GM18505 (cell line): ENCODE measurements around the gene MSI1.

ENCODE experiments used
- ATAC-seq: cut with Tn5 transposase; IDR thresholded peaks from one replicate; pipeline ENCODE4 v1.9.1; 2021; ENCODE audit not compliant: unreplicated experiment
- POLR2A ChIP-seq: IDR thresholded peaks from 4 replicates; pipeline ENCODE4 v1.6.1; 2011; ENCODE audit warnings: borderline replicate concordance; ENCODE audit not compliant: insufficient read depth, insufficient read length; ENCODE audit errors: extremely low read depth

MSI1 gene

DNA sequence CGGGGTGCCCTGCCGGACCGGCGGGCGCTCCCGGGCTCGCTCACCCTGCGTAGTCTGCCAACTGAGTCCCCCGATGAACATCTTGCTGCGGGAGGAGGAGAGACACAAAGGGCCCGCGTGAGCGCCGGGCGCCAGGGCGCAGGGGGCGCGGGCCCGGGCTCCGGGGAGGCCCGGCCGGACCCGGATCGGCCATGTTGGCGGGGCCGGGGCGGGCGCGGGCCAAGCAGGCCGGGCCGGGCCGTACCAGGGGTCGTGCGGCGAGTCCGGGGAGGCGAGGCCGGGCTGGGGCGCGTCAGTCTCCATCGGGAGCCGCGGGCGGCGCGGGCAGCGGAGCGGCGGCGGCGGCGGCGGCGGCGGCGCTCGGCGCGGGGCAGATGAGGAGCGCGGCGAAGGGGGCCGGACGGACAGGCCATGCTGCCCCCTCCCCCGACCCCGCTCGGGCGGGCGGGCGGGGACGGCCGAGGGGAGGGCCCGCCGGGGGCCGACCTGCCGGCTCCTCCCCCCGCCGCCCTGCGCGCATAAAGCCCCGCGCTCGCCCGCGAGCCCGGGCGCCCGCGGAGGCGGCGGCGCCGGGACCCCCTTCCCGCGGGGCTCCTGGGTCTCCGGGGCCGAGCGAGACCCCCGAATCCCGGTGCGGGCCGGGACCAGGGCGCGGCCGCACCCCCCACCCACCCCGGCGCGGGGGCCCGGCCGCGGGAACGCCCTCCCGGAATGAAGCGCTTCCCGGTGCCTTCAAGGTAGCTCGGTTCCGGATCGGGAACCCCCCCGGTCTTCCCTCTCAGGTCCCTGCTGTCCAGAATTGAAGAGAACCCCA lies at the start of gene MSI1:
Gene MSI1, minus strand, starts transcription at position 376 of the 814 bp plus-strand sequence. Its CDS starts 73 bp downstream, at position 303.
- no peak for TF ChIP-seq POLR2A
- ATAC-seq = no peak

DNA sequence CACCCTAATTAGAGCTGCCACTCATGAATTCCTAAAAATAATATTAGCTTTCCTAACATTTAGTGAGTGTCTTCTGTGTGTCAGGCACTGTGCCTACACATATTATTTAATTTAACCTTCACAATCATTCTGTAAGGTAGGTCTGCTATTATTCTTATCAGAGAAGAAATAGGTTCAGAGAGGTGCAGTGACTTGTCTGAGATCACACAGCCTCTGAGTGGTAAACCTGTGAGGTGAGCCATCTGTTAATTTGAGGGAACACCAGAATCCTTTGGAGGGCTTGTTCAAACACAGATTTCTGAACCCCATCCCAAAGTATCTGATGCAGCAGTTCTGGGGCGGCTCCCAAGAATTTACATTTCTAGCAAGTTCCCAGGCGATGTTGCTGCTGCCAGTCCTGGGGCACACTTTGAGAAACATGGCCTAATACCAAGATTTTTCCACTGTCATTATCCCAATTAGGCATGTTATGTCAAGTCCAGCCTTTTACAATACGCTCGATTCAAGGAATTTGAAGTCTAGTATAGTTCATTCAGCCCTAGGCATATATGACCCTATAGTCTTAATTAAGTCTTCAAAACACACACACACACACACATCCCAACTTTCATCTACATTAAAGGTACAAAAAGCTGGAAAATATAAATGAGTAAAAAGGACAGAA lies 49.1 kb upstream of the MSI1 start:
- ATAC-seq = no peak
- TF ChIP-seq POLR2A = no peak

DNA sequence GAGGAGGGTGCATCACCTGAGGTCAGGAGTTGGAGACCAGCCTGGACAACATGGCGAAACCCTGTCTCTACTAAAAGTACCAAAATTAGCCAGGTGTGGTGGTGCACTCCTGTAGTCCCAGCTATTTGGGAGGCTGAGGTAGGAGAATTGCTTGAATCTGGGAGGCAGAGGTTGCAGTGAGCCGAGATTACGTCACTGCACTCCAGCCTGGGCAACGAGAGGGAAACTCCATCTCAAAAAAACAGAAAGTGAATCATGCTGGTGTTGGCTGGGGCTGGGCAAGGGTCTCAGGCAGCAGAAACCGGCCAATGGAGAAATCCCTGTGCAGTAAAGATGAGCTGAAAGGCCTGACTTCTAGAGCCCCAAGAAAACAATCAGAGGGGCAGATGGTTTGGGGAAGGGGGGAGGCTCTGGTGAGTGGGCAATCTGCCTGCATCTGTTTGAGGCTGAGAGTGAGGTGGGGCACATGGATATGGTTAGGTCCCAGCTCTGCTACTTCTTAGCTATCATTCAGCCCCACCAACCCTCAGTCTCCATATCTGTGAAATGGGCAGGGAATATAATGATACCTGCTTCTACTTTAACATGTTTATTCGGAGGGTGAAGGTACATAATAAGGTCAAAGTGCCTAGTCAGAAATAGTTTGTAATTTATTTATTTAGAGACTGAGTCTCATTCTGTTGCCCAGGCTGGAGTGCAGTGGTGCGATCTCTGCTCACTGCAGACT lies 47.7 kb upstream of the MSI1 start:
- TF ChIP-seq POLR2A = no peak
- no peak for ATAC-seq

DNA sequence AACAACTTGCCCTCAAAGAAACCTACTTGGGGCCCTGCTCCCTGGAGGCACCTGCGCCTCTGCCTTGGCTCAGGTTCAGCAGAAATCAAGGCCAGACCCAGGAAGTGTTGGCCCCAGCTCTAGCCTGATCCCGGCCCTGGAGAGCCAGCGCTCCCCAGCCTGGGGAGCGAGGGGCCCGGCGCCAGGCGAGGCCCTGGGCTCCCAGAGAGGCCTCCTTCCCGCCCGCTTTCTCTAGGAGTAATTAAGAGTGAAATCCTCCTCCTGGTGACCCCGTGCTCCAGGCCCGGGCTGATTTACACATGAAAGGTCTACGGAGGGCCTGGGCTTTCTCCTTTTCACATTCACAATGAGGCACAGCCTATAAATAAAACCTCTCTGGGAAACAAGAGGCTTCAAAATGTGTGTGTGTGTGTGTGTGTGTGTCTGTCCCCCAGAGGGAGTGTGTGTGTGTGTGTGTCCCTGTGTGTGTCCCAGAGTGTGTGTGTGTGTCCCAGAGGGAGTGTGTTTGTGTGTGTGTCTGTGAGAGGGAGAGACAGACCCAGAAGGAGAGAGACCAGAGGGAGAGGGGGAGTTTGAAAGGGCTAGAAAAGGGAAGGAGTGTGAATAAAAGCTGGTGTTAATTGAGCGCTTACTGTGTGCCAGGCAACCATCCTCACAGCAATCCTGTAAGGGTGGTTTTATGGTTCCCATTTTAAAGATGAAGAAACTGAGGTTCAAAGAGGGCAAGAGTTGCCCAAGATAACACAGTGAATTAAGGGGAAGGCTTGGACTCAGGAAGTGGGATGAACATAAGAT lies 45.1 kb upstream of the MSI1 start:
- no peak for ATAC-seq
- no peak for TF ChIP-seq POLR2A

DNA sequence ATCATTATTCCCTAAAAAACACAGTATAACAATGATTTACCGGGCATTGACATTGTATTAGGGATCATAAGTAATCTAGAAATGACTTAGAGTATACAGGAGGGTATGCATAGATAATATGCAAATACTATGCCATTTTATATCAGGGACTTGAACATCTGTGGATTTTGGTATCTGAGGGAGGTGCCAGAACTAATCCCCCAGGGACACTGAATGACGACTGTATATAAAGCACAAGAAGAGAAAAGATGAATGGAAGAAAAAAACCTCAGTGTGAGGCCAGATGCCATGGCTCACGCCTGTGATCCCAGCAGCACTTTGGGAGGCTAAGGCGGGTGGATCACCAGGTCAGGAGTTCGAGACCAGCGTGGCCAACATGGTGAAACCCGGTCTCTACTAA lies 43.5 kb upstream of the MSI1 start:
- no peak for TF ChIP-seq POLR2A
- ATAC-seq = no peak

DNA sequence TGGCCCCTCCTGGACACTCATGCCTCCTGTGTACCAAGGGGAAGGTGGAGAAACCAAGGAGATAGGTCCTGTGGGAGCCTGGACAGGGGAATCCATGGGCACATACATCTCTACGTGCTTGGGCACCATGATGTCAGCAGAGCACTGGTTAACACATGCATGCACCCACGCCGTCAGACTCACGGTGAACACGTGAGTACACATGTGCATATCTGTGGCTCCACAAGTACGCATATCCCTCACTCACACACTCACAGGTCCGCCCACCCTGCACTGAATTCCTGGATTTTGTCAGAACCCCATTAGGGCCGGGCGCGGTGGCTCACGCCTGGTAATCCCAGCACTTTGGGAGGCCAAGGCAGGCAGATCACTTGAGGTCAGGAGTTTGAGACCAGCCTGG lies 39.8 kb upstream of the MSI1 start:
- no peak for TF ChIP-seq POLR2A
- ATAC-seq = no peak

DNA sequence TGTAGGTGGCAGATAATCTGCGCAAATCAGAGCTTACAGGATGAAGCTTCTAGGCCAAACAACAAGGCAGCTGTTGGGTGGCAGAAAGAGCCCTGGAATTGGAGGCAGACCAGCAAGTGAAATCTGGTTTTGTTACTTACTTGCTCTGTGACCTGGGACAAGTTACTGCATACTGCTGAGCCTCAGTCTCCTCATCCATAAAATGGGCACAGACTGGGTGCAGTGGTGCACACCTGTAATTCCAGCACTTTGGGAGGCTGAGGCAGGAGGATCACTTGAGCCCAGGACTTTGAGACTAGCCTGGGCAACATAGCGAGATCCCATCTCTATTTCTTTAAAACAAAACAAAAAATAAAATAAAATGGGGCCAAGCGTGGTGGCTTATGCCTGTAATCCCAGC lies 37.6 kb upstream of the MSI1 start:
- TF ChIP-seq POLR2A = no peak
- ATAC-seq = no peak

DNA sequence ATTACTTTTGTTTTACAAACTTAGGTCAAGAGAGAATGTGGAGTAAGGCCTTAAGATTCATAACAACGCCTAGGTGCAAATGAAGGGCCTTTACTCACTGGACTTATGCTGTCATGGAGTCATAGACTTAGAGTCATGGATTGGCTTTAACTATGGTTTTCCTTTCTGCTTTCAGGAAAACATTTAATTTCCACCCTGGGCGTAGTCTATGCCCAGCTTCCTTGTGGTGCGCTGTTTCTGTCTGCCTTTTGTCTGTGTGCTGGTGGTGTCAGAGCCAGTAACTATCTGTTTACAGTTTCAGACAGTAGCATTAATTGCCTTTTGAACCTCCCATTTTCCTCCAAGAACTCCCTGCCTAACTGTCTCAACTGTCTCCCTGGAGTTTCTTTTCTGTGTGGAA lies 37.1 kb upstream of the MSI1 start:
- TF ChIP-seq POLR2A = no peak
- ATAC-seq = no peak

DNA sequence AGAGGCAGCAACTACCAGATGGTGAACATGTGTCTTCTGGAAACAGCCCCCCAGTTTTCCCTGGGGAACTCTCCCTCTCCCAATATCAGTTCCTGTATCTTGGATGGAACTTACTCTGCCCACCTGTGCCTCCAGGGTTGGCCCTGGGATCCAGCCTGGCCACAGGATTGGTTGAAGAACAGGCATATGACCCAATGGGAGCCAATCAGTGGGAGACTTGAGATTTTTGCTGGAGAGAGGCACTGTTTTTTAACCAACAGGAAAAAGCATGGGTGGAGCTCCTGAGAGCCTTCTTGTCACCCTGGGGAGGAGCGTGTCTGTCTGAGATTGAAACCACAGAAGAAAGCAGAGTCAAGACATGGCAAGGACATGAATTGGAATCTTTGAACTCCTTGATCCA lies 35.3 kb upstream of the MSI1 start:
- ATAC-seq = no peak
- no peak for TF ChIP-seq POLR2A

DNA sequence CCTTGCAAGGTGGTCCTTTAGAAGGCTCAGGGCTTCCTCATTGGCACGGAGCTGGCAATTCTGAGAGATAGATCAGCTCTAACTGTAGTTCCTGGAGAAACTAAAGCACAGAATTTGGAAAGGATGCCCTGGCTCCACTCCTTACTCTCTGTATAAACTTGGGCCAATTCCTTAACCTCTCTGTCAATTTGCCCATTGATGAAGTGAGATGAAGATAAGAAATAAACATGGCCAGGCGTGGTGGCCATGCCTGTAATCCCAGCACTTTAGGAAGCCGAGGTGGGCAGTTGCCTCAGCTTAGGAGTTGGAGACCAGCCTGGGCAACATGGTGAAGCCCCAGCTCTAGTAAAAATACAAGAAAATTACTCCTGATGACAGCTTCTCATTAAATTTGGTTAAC lies 34.9 kb upstream of the MSI1 start:
- no peak for TF ChIP-seq POLR2A
- ATAC-seq = no peak

DNA sequence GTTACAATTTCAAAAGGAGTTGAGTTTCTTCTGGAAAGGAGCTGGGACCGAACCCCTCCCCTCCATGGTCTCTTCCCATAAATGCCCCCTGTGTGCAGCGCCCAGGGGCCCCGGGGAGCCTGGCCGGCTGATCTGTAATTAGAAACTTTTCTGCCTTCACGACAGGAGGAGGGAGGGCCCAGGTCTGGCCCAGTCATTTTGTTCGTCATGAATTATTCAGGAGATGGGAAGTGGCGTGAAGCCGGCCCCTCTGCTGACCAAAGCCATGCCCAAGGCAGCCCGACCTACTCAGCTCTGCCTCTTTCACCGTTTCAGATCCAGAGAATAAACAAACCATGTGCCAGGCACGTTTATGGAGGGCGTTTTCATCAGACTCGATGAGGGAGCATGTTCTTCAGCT lies 33.3 kb upstream of the MSI1 start:
- TF ChIP-seq POLR2A = no peak

DNA sequence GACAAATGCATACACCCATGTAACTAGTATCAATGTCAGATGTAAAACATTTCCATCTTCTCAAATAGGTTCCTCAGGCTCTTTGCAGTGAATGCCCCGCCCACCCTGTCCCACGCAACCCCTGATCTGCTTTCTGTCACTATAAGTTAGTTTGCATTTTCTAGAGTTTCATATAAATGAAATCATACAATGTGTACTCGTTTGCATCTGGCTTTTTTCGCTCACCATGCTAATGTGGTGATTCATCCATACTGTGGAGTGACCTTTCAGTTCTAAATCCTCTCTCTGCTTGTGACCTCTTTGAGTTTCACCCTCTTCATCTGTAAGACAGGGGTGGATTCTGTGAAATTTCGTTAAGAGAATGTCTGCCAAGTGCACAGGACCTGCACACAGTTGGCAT lies 30.6 kb upstream of the MSI1 start:
- ATAC-seq = no peak
- TF ChIP-seq POLR2A = no peak

More for the DNA sequence above, 33.3 kb upstream of the MSI1 start:
- ATAC-seq = no peak
